ENCODE results near the gene PI16.

PI16 gene

GRCh38 chr6:36997811-36998722, 43.5 kb downstream of the PI16 start:
- no peak overlapping the region for H3K4ac ChIP-seq (ENCODE audit: low read depth, low read length)
- H3K36me3 ChIP-seq (ENCODE audit: control insufficient read depth in 1 of 2, insufficient read depth in 2 of 2, low read length in 2 of 2) = no peaks in the 10 kb centered on the region
- H3K18ac ChIP-seq (ENCODE audit: low read length) = no peak overlapping the region
- no peaks in the 10 kb centered on the region for H3K79me1 ChIP-seq (ENCODE audit: low read length)
- H3K4me1 ChIP-seq (ENCODE audit: control insufficient read depth in 1 of 2, insufficient read depth in 2 of 2, low read length in 2 of 2) = no peaks in the 10 kb centered on the region
- H4K12ac ChIP-seq (ENCODE audit: low read depth, low read length) = no peak overlapping the region
- DNase-seq = no peak
- H3K14ac ChIP-seq (ENCODE audit: low read length) = no peak overlapping the region
- no peak overlapping the region for H3K27ac ChIP-seq (ENCODE audit: low read depth, low read length)
- peaks cover 2% of the 10 kb centered on the region for H3K9me3 ChIP-seq (ENCODE audit: insufficient read depth, low read depth, low read length)
- no peak overlapping the region for H2AK5ac ChIP-seq (ENCODE audit: low read length)
- no peaks in the 10 kb centered on the region for H3K79me2 ChIP-seq (ENCODE audit: control insufficient read depth, insufficient read depth, low read length, poor library complexity)
- no peaks in the 10 kb centered on the region for H3K27me3 ChIP-seq (ENCODE audit: insufficient read depth, low read length)
- H2BK5ac ChIP-seq (ENCODE audit: low read depth, low read length, poor library complexity) = no peak overlapping the region
- no peak overlapping the region for H4K91ac ChIP-seq (ENCODE audit: low read depth, low read length)
- no peak overlapping the region for H4K8ac ChIP-seq (ENCODE audit: low read depth, low read length)
- H3K23ac ChIP-seq (ENCODE audit: low read length) = no peak overlapping the region
- no CpG with 5 or more reads among the region's 18 CpGs for WGBS (ENCODE audit: extremely low coverage, insufficient coverage, insufficient read length)
- H3K4me3 ChIP-seq (ENCODE audit: low read depth, low read length) = no peak overlapping the region
- H2BK120ac ChIP-seq (ENCODE audit: insufficient read depth, low read length, poor library complexity) = no peak overlapping the region
- H3K9ac ChIP-seq (ENCODE audit: low read length) = no peak overlapping the region
- H3K4me2 ChIP-seq (ENCODE audit: low read length) = no peak overlapping the region
- H2BK12ac ChIP-seq (ENCODE audit: low read length) = no peak overlapping the region
- H2AFZ ChIP-seq (ENCODE audit: insufficient read depth, low read length, poor library complexity) = no peak overlapping the region

DNA sequence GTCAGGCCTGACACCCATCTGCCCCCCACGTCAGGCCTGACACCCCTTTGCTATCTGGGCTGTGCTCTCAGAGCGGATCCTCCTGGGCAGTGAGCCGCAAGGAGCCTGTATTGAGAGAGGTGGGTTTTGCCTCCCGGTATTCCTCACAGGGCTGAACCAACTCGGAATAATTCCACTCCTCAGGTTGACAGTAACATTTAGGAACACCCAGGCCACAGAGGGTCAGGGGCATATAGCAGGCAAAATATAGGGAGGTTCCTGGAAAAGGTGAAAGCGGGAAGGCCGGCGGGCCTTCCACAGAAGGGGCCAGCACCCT, 44.1 kb downstream of the PI16 start:
- H4K91ac ChIP-seq (ENCODE audit: low read depth, low read length) = no peak overlapping the region
- no peaks in the 10 kb centered on the region for H3K36me3 ChIP-seq (ENCODE audit: control insufficient read depth in 1 of 2, insufficient read depth in 2 of 2, low read length in 2 of 2)
- no peak overlapping the region for H2BK5ac ChIP-seq (ENCODE audit: low read depth, low read length, poor library complexity)
- H3K14ac ChIP-seq (ENCODE audit: low read length) = no peak overlapping the region
- H3K9ac ChIP-seq (ENCODE audit: low read length) = no peak overlapping the region
- no peak overlapping the region for H2BK120ac ChIP-seq (ENCODE audit: insufficient read depth, low read length, poor library complexity)
- WGBS (ENCODE audit: extremely low coverage, insufficient coverage, insufficient read length) = no CpG with 5 or more reads among the region's 8 CpGs
- no peak overlapping the region for H3K4ac ChIP-seq (ENCODE audit: low read depth, low read length)
- no peak overlapping the region for H2AFZ ChIP-seq (ENCODE audit: insufficient read depth, low read length, poor library complexity)
- H4K8ac ChIP-seq (ENCODE audit: low read depth, low read length) = no peak overlapping the region
- H2BK12ac ChIP-seq (ENCODE audit: low read length) = no peak overlapping the region
- no peaks in the 10 kb centered on the region for H3K4me1 ChIP-seq (ENCODE audit: control insufficient read depth in 1 of 2, insufficient read depth in 2 of 2, low read length in 2 of 2)
- H3K79me2 ChIP-seq (ENCODE audit: control insufficient read depth, insufficient read depth, low read length, poor library complexity) = no peaks in the 10 kb centered on the region
- H3K4me3 ChIP-seq (ENCODE audit: low read depth, low read length) = no peak overlapping the region
- no peak for DNase-seq
- H3K9me3 ChIP-seq (ENCODE audit: insufficient read depth, low read depth, low read length) = peaks cover 2% of the 10 kb centered on the region
- no peak overlapping the region for H3K23ac ChIP-seq (ENCODE audit: low read length)
- H3K79me1 ChIP-seq (ENCODE audit: low read length) = no peaks in the 10 kb centered on the region
- no peak overlapping the region for H4K12ac ChIP-seq (ENCODE audit: low read depth, low read length)
- H2AK5ac ChIP-seq (ENCODE audit: low read length) = no peak overlapping the region
- H3K27me3 ChIP-seq (ENCODE audit: insufficient read depth, low read length) = no peaks in the 10 kb centered on the region
- no peak overlapping the region for H3K4me2 ChIP-seq (ENCODE audit: low read length)
- no peak overlapping the region for H3K27ac ChIP-seq (ENCODE audit: low read depth, low read length)
- H3K18ac ChIP-seq (ENCODE audit: low read length) = no peak overlapping the region

GRCh38 chr6:36999061-36999750, 44.7 kb downstream of the PI16 start:
- no peak overlapping the region for H3K9ac ChIP-seq (ENCODE audit: low read length)
- no peak overlapping the region for H2AK5ac ChIP-seq (ENCODE audit: low read length)
- no peak overlapping the region for H3K27ac ChIP-seq (ENCODE audit: low read depth, low read length)
- H4K91ac ChIP-seq (ENCODE audit: low read depth, low read length) = no peak overlapping the region
- no peak overlapping the region for H3K4me3 ChIP-seq (ENCODE audit: low read depth, low read length)
- H3K9me3 ChIP-seq (ENCODE audit: insufficient read depth, low read depth, low read length) = peaks cover 2% of the 10 kb centered on the region
- H4K12ac ChIP-seq (ENCODE audit: low read depth, low read length) = no peak overlapping the region
- H3K4me2 ChIP-seq (ENCODE audit: low read length) = no peak overlapping the region
- no peaks in the 10 kb centered on the region for H3K79me1 ChIP-seq (ENCODE audit: low read length)
- H4K8ac ChIP-seq (ENCODE audit: low read depth, low read length) = no peak overlapping the region
- no peak overlapping the region for H2BK5ac ChIP-seq (ENCODE audit: low read depth, low read length, poor library complexity)
- H3K18ac ChIP-seq (ENCODE audit: low read length) = no peak overlapping the region
- H2AFZ ChIP-seq (ENCODE audit: insufficient read depth, low read length, poor library complexity) = no peak overlapping the region
- no peak overlapping the region for H3K23ac ChIP-seq (ENCODE audit: low read length)
- no peaks in the 10 kb centered on the region for H3K36me3 ChIP-seq (ENCODE audit: control insufficient read depth in 1 of 2, insufficient read depth in 2 of 2, low read length in 2 of 2)
- no peaks in the 10 kb centered on the region for H3K79me2 ChIP-seq (ENCODE audit: control insufficient read depth, insufficient read depth, low read length, poor library complexity)
- DNase-seq = no peak
- no peaks in the 10 kb centered on the region for H3K4me1 ChIP-seq (ENCODE audit: control insufficient read depth in 1 of 2, insufficient read depth in 2 of 2, low read length in 2 of 2)
- no peak overlapping the region for H2BK12ac ChIP-seq (ENCODE audit: low read length)
- H3K27me3 ChIP-seq (ENCODE audit: insufficient read depth, low read length) = no peaks in the 10 kb centered on the region
- no peak overlapping the region for H3K4ac ChIP-seq (ENCODE audit: low read depth, low read length)
- H3K14ac ChIP-seq (ENCODE audit: low read length) = no peak overlapping the region
- no peak overlapping the region for H2BK120ac ChIP-seq (ENCODE audit: insufficient read depth, low read length, poor library complexity)
- no CpG with 5 or more reads among the region's 15 CpGs for WGBS (ENCODE audit: extremely low coverage, insufficient coverage, insufficient read length)

DNA sequence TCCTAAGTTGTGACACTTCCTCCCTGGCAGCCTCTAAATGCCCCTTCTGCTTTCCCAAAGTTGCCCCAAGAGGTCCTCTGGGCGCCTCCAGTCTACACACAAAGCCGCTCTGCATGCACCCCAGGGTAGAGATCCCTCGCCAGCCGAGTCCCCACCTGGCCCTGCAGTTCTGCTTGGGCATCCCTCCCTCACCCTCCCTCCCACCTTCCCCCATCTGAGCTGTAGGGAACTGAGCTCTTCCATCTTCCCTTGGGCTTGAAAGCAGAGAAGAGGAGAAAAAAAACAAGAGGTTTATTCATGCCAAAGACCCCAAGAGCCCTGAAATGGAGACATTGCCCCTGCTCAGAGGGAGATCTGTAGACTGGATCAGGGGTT, 45.2 kb downstream of the PI16 start:
- Histone ChIP-seq H4K8ac (ENCODE audit: low read depth, low read length) (no peak overlapping the region), H3K9me3 (ENCODE audit: insufficient read depth, low read depth, low read length) (peaks cover 2% of the 10 kb centered on the region), H3K79me2 (ENCODE audit: control insufficient read depth, insufficient read depth, low read length, poor library complexity) (no peaks in the 10 kb centered on the region), H3K4me2 (ENCODE audit: low read length) (no peak overlapping the region), H3K27ac (ENCODE audit: low read depth, low read length) (no peak overlapping the region), H3K36me3 (ENCODE audit: control insufficient read depth in 1 of 2, insufficient read depth in 2 of 2, low read length in 2 of 2) (no peaks in the 10 kb centered on the region), H3K18ac (ENCODE audit: low read length) (no peak overlapping the region), H4K12ac (ENCODE audit: low read depth, low read length) (no peak overlapping the region), H2AFZ (ENCODE audit: insufficient read depth, low read length, poor library complexity) (no peak overlapping the region), H3K27me3 (ENCODE audit: insufficient read depth, low read length) (no peaks in the 10 kb centered on the region), H3K23ac (ENCODE audit: low read length) (no peak overlapping the region), H3K9ac (ENCODE audit: low read length) (no peak overlapping the region), H3K4me1 (ENCODE audit: control insufficient read depth in 1 of 2, insufficient read depth in 2 of 2, low read length in 2 of 2) (no peaks in the 10 kb centered on the region), H3K14ac (ENCODE audit: low read length) (no peak overlapping the region), H3K4me3 (ENCODE audit: low read depth, low read length) (no peak overlapping the region), H3K4ac (ENCODE audit: low read depth, low read length) (no peak overlapping the region), H2AK5ac (ENCODE audit: low read length) (no peak overlapping the region), H3K79me1 (ENCODE audit: low read length) (no peaks in the 10 kb centered on the region), H2BK120ac (ENCODE audit: insufficient read depth, low read length, poor library complexity) (no peak overlapping the region), H2BK12ac (ENCODE audit: low read length) (no peak overlapping the region), H2BK5ac (ENCODE audit: low read depth, low read length, poor library complexity) (no peak overlapping the region), H4K91ac (ENCODE audit: low read depth, low read length) (no peak overlapping the region)
- DNase-seq = no peak
- WGBS (ENCODE audit: extremely low coverage, insufficient coverage, insufficient read length) = no CpG with 5 or more reads among the region's 4 CpGs
